ENCODE data around the gene SH3GLB2. TPM values are rescaled to one million over a fixed set of nuclear protein-coding genes. Genes with fewer than 3 reads are reported as not detected.

SH3GLB2 gene
- total and polyA plus RNA-seq, 2 of the 8 experiments (the other 6 are each of a cell fraction or from before 2014, with no cell fraction given), result 52.7 to 79.9 TPM

- Histone ChIP-seq H3K36me3 (ENCODE audit: control insufficient read depth in 2 of 4, insufficient read depth in 4 of 4, low read length in 3 of 4) (peaks cover 16 to 54% (median 31%) of the 10 kb centered on the region in 4 experiments; a peak in 7 of 8 replicates), H3K9me3 (ENCODE audit: insufficient read depth in 2 of 2, low read depth in 1 of 2, low read length in 1 of 2) (no peaks in the 10 kb centered on the region), H2BK15ac (ENCODE audit: low read length) (no peak overlapping the region), H3K9ac (replicated peaks in 1 of 4; ENCODE audit: extremely low read depth in 1 of 4, low read depth in 3 of 4, low read length in 3 of 4) (no peak overlapping the region), H3K23me2 (ENCODE audit: low read depth, low read length) (0 out of 2 replicates have a peak, but pooled peaks cover 1% of the 10 kb centered on the region), H2BK20ac (ENCODE audit: low read length) (no peak overlapping the region), H3K79me1 (ENCODE audit: low read depth, low read length) (peaks cover 2% of the 10 kb centered on the region), H3K4me1 (replicated peaks in 1 of 4; ENCODE audit: control insufficient read depth in 3 of 4, insufficient read depth in 4 of 4, low read length in 3 of 4) (no peaks in the 10 kb centered on the region), H3K4ac (replicated peaks; ENCODE audit: insufficient read length, low read depth, low read length) (no peak overlapping the region), H3K56ac (replicated peaks; ENCODE audit: insufficient read length, low read depth, low read length) (no peak overlapping the region), H3K4me2 (ENCODE audit: insufficient read depth in 1 of 2, low read depth in 2 of 2, low read length in 2 of 2) (no peak overlapping the region), H3K79me2 (ENCODE audit: control insufficient read depth in 1 of 2, insufficient read depth in 2 of 2, low read length in 2 of 2) (no peaks in the 10 kb centered on the region), H2BK12ac (ENCODE audit: low read depth, low read length) (no peak overlapping the region), H2BK120ac (replicated peaks; ENCODE audit: low read depth, low read length) (no peak overlapping the region), H3K27ac (ENCODE audit: low read depth, low read length) (no peak overlapping the region), H3K14ac (ENCODE audit: insufficient read length) (no peak overlapping the region), H3K18ac (ENCODE audit: extremely low read depth, low read length) (no peak overlapping the region), H2AK5ac (ENCODE audit: low read depth, low read length) (no peak overlapping the region), H4K91ac (replicated peaks; ENCODE audit: insufficient read length, low read length) (no peak overlapping the region), H3K4me3 (ENCODE audit: extremely low read depth in 1 of 4, insufficient read depth in 2 of 4, low read depth in 3 of 4, low read length in 4 of 4) (no peak overlapping the region), H4K20me1 (replicated peaks in 1 of 2; ENCODE audit: control insufficient read depth in 1 of 2, insufficient read depth in 2 of 2, low read length in 2 of 2) (peaks cover 4 to 22% of the 10 kb centered on the region in 2 experiments), H3K23ac (ENCODE audit: insufficient read length) (no peak overlapping the region), H4K5ac (ENCODE audit: insufficient read length, low read depth, low read length) (no peak overlapping the region), H3K27me3 (replicated peaks in 1 of 4; ENCODE audit: control insufficient read depth in 3 of 4, extremely low read depth in 1 of 4, insufficient read depth in 3 of 4, low read length in 3 of 4) (no peaks in the 10 kb centered on the region), H2AFZ (ENCODE audit: low read length) (no peak overlapping the region), H2BK5ac (ENCODE audit: low read depth, low read length) (no peak overlapping the region; the same call in 1 of the 2 replicates), H4K8ac (ENCODE audit: extremely low read depth, insufficient read depth, low read length) (no peak overlapping the region)
- ChIA-PET CTCF (ENCODE audit: partially characterized antibody) (interaction anchor here (0.6 to 7.8 kb wide), 6 partner anchors 12 to 144 kb away, joined by 3 to 89 read pairs (median 8); partner anchors contain the start of gene SH3GLB2), POLR2A (ENCODE audit: partially characterized antibody) (interaction anchor here (0.8 to 3.0 kb wide), 6 partner anchors 10 to 62 kb away, joined by 3 to 11 read pairs (median 6); partner anchors contain the start of gene SH3GLB2)
- FAIRE-seq (no peak), DNase-seq (ENCODE audit: low read depth in 1 of 2, low spot score in 2 of 2) (no peak)
- TF ChIP-seq POLR2AphosphoS5 (IDR thresholded peaks at IDR 0.05; ENCODE audit: low read depth, low read length) (peak; percentile 80; the same call in 1 of the 2 replicates), CREB1 (IDR thresholded peaks at IDR 0.05) (no peak), SP2 (IDR thresholded peaks at IDR 0.05; ENCODE audit: low read length) (no peak)
- 73% methylated on average over 6 of the region's 6 CpGs; no CpG with 5 or more reads in 1 of the 2 experiments for WGBS, 2 experiments (ENCODE audit: extremely low coverage in 1 of 2, insufficient coverage in 1 of 2, insufficient read length in 1 of 2, insufficient replicate concordance in 2 of 2, low coverage in 1 of 2, low lambda C conversion rate in 2 of 2, missing lambda C conversion rate in 1 of 2)
These were observed 19.6 kb downstream of the SH3GLB2 start for GRCh38 chr9:129008469-129008965.
